ENCODE results near the gene MTR.
"Not testable (repeated sequence)": the region's sequence is repeated elsewhere in the genome, so short reads cannot be mapped to it uniquely, and the experiment has no call there.

Gene MTR

GRCh38 chr1:236868625-236869467 is 73.8 kb downstream of the MTR start:
- no peak for DNase-seq

GRCh38 chr1:236869911-236870310 is 74.8 kb downstream of the MTR start:
- no peak for DNase-seq

- DNase-seq: no peak
Measured at GRCh38 chr1:236870721-236871120, 75.6 kb downstream of the MTR start.

- DNase-seq: no peak
Measured at GRCh38 chr1:236872075-236872666, 77.1 kb downstream of the MTR start.

GRCh38 chr1:236875975-236876374 is 80.9 kb downstream of the MTR start:
- no peak for DNase-seq

- no peak for DNase-seq
Measured at GRCh38 chr1:236877661-236878060, 82.6 kb downstream of the MTR start.

- no peak for DNase-seq
Measured at GRCh38 chr1:236880209-236880608, 85.1 kb downstream of the MTR start.

GRCh38 chr1:236882678-236883077 is 87.6 kb downstream of the MTR start:
- no peak for DNase-seq

GRCh38 chr1:236886199-236886598 is 91.1 kb downstream of the MTR start:
- DNase-seq: no peak

- DNase-seq: no peak
Measured at GRCh38 chr1:236887081-236887480, 92.0 kb downstream of the MTR start.

GRCh38 chr1:236888126-236888525 is 93.0 kb downstream of the MTR start:
- DNase-seq: no peak

GRCh38 chr1:236888903-236889302 is 93.8 kb downstream of the MTR start:
- DNase-seq: no peak

GRCh38 chr1:236890152-236891056 is 95.3 kb downstream of the MTR start:
- no peak for DNase-seq

GRCh38 chr1:236893626-236894545 is 98.8 kb downstream of the MTR start:
- no peak for DNase-seq

- DNase-seq: no peak
Measured at GRCh38 chr1:236895665-236896387, 100.7 kb downstream of the MTR start.

- no peak for DNase-seq
Measured at GRCh38 chr1:236896716-236897115, 101.6 kb downstream of the MTR start.

- DNase-seq: no peak
Measured at GRCh38 chr1:236904892-236905741, 110.0 kb downstream of the MTR start.

- no peak for DNase-seq
Measured at GRCh38 chr1:236907205-236907604, 112.1 kb downstream of the MTR start.

- DNase-seq: no peak
Measured at GRCh38 chr1:236908669-236909068, 113.6 kb downstream of the MTR start.

GRCh38 chr1:236911047-236911446 is 116.0 kb downstream of the MTR start:
- not testable (repeated sequence) for DNase-seq
